HepG2 (cell line): ENCODE measurements around the gene TGM1. TPM values are rescaled to one million over a fixed set of nuclear protein-coding genes. Genes with fewer than 3 reads are reported as not detected.

Source experiments
- ATAC-seq: fragments of 200-7000 bp; cut with Tn5 transposase; 3 replicates; pipeline ENCODE4 v1.9.1; 2020; ENCODE audit warnings: mild to moderate bottlenecking, moderate library complexity
- BruUV-seq: library from RNA; stranded (reverse); fragments of 400-500 nt; replicated peaks from 2 replicates; lab custom pipeline; 2021; lab: Mats Ljungman, UMichigan
- CTCF ChIA-PET: fragments of 300-600 bp; formaldehyde crosslinking; extraction: SDS; loops from one replicate; lab custom pipeline; 2021; ENCODE audit warnings: low total read pairs, inconsistent platforms, low intra/inter-chr PET ratio; lab: Yijun Ruan, JAX
- POLR2A ChIA-PET: fragments of 350-600 bp; sonication (Branson Sonifier 250); formaldehyde crosslinking; loops from one replicate; lab custom pipeline; 2020; ENCODE audit warnings: antibody characterized with exemption, inconsistent platforms; lab: Yijun Ruan, JAX
- DNase-seq: peaks from one replicate; pipeline ENCODE4 v3.0.0-alpha.2; 2015; ENCODE audit warnings: low spot score
- FAIRE-seq: peaks from 3 replicates; lab custom pipeline; 2011; peaks lifted over from hg19 to GRCh38; lab: Jason Lieb, UNC
- H2AFZ ChIP-seq: one replicate; pipeline ENCODE4 v1.6.1; 2011; ENCODE audit warnings: low read length, inconsistent platforms
- H3K27ac ChIP-seq: fragments of 300-600 bp; 3 replicates; pipeline ENCODE4 v1.8.0; 2011; ENCODE audit warnings: mixed run types, mild to moderate bottlenecking, mixed read lengths, low read length, inconsistent platforms; ENCODE audit not compliant: insufficient read depth; ENCODE audit errors: extremely low read length
- H3K27me3 ChIP-seq, 2 experiments: fragments of 200-600 bp in 1 of 2; 2 replicates in 1 of 2; 3 replicates in 1 of 2; pipeline versions ENCODE4 v1.6.0 to v1.8.0; 2011; ENCODE audit warnings: low read length in 2 of 2, mild to moderate bottlenecking in 2 of 2, moderate library complexity in 2 of 2, inconsistent platforms in 1 of 2; ENCODE audit not compliant: insufficient read depth in 2 of 2, control insufficient read depth in 1 of 2
- H3K36me3 ChIP-seq, 2 experiments: fragments of 200-600 bp in 1 of 2; replicated peaks in 1 of 2; 2 replicates in 1 of 2; 3 replicates in 1 of 2; pipeline versions ENCODE4 v1.5.1 to v1.8.0; 2011; ENCODE audit warnings: low read length in 2 of 2, inconsistent platforms in 1 of 2; ENCODE audit not compliant: insufficient read depth in 2 of 2, control insufficient read depth in 1 of 2
- H3K4me1 ChIP-seq: 2 replicates; pipeline ENCODE4 v1.5.1; 2012; ENCODE audit warnings: low read length, inconsistent platforms; ENCODE audit not compliant: insufficient read depth
- H3K4me2 ChIP-seq: 2 replicates; pipeline ENCODE4 v1.6.0; 2011; ENCODE audit warnings: low read depth, low read length, inconsistent platforms
- H3K4me3 ChIP-seq, 3 experiments: fragments of 200-600 bp in 1 of 3; sonication (generic), shearing (Covaris generic) in 1 of 3; replicated peaks in 1 of 3; 2 replicates each; pipeline ENCODE4 v1.5.1; 2011 to 2016; ENCODE audit warnings: low read length in 3 of 3, inconsistent platforms in 2 of 3, low read depth in 2 of 3, mild to moderate bottlenecking in 2 of 3, control low read depth in 1 of 3, mixed read lengths in 1 of 3; ENCODE audit not compliant: insufficient read depth in 1 of 3
- H3K79me2 ChIP-seq: one replicate; pipeline ENCODE4 v1.6.1; 2011; ENCODE audit warnings: low read length, inconsistent platforms; ENCODE audit not compliant: insufficient read depth
- H3K9ac ChIP-seq: 2 replicates; pipeline ENCODE4 v1.6.0; 2011; ENCODE audit warnings: mild to moderate bottlenecking, low read depth, low read length, inconsistent platforms; ENCODE audit not compliant: insufficient read depth
- H3K9me3 ChIP-seq: 2 replicates; pipeline ENCODE4 v1.5.1; 2012; ENCODE audit warnings: mild to moderate bottlenecking, low read length
- H4K20me1 ChIP-seq: 2 replicates; pipeline ENCODE4 v1.6.0; 2011; ENCODE audit warnings: inconsistent platforms, mild to moderate bottlenecking, low read length, moderate library complexity; ENCODE audit not compliant: insufficient read depth
- ATRX ChIP-seq: sonication (generic); formaldehyde crosslinking; IDR thresholded peaks from 2 replicates; pipeline ENCODE4 v1.4.0; 2020; ENCODE audit warnings: missing genetic modification reagents, borderline replicate concordance
- FOXJ3 ChIP-seq: sonication (generic); formaldehyde crosslinking; IDR thresholded peaks from 2 replicates; pipeline ENCODE4 v1.4.0; 2020; ENCODE audit warnings: missing genetic modification reagents, mild to moderate bottlenecking, borderline replicate concordance
- FOXK1 ChIP-seq: sonication (generic); formaldehyde crosslinking; IDR thresholded peaks from 2 replicates; pipeline ENCODE4 v1.4.0; 2020; ENCODE audit warnings: low read depth, missing genetic modification reagents, borderline replicate concordance
- GTF2F1 ChIP-seq: fragments of 150-350 bp; IDR thresholded peaks from 2 replicates; pipeline ENCODE4 v1.6.1; 2014; ENCODE audit warnings: low read length
- HNRNPK ChIP-seq: fragments of 200-400 bp; formaldehyde crosslinking; IDR thresholded peaks from 2 replicates; pipeline ENCODE4 v1.6.1; 2018; ENCODE audit warnings: low read length, low read depth, moderate library complexity, mild to moderate bottlenecking; ENCODE audit not compliant: poor library complexity, severe bottlenecking
- KDM2A ChIP-seq: sonication (generic); formaldehyde crosslinking; IDR thresholded peaks from 2 replicates; pipeline ENCODE4 v1.4.0; 2020; ENCODE audit warnings: low read depth, missing genetic modification reagents, borderline replicate concordance
- MIXL1 ChIP-seq: IDR thresholded peaks from 2 replicates; pipeline ENCODE4 v1.6.1; 2016
- NFKB2 ChIP-seq: sonication (generic); formaldehyde crosslinking; IDR thresholded peaks from 2 replicates; pipeline ENCODE4 v1.4.0; 2020; ENCODE audit warnings: missing genetic modification reagents, borderline replicate concordance
- NKX3-1 ChIP-seq: sonication (generic); formaldehyde crosslinking; IDR thresholded peaks from 2 replicates; pipeline ENCODE4 v1.5.0; 2020; ENCODE audit warnings: missing genetic modification reagents
- RBM39 ChIP-seq: fragments of 200-400 bp; formaldehyde crosslinking; IDR thresholded peaks from one replicate; pipeline ENCODE4 v1.6.1; 2018; ENCODE audit warnings: antibody characterized with exemption, mild to moderate bottlenecking, low read depth, low read length; ENCODE audit not compliant: poor library complexity, severe bottlenecking
- SETDB1 ChIP-seq: sonication (generic); formaldehyde crosslinking; IDR thresholded peaks from 2 replicates; pipeline ENCODE4 v1.5.1; 2020; ENCODE audit warnings: missing genetic modification reagents, mild to moderate bottlenecking, borderline replicate concordance
- THAP7 ChIP-seq: sonication (generic); formaldehyde crosslinking; IDR thresholded peaks from 2 replicates; pipeline ENCODE4 v1.8.1; 2023; ENCODE audit warnings: mild to moderate bottlenecking, missing genetic modification reagents
- WIZ ChIP-seq: sonication (generic); formaldehyde crosslinking; IDR thresholded peaks from 2 replicates; pipeline ENCODE4 v1.5.1; 2020; ENCODE audit warnings: mild to moderate bottlenecking, missing genetic modification reagents
- ZFP37 ChIP-seq: sonication (generic); formaldehyde crosslinking; IDR thresholded peaks from 2 replicates; pipeline ENCODE4 v1.4.0; 2020; ENCODE audit warnings: missing genetic modification reagents, borderline replicate concordance
- ZFP90 ChIP-seq: sonication (generic); formaldehyde crosslinking; IDR thresholded peaks from 2 replicates; pipeline ENCODE4 v1.8.0; 2022; ENCODE audit warnings: missing genetic modification reagents, mild to moderate bottlenecking, inconsistent platforms, borderline replicate concordance
- ZNF20 ChIP-seq: sonication (generic); formaldehyde crosslinking; IDR thresholded peaks from 2 replicates; pipeline ENCODE4 v1.4.0; 2020; ENCODE audit warnings: mild to moderate bottlenecking, moderate library complexity, missing genetic modification reagents
- ZNF280B ChIP-seq: sonication (generic); formaldehyde crosslinking; IDR thresholded peaks from 2 replicates; pipeline ENCODE4 v1.5.0; 2020; ENCODE audit warnings: missing genetic modification reagents, mild to moderate bottlenecking, borderline replicate concordance
- WGBS: methylation state at CpG from one replicate; pipeline ENCODE4 v1.1.6; 2017; ENCODE audit warnings: low lambda C conversion rate; 5-methylcytosine and 5-hydroxymethylcytosine counted together
- in situ Hi-C: cut with HindIII; loops from 2 replicates; pipeline ENCODE4 v1.10.0; 2017; ENCODE audit warnings: low pct_unique_long_range_greater_than_20kb; ENCODE audit not compliant: extremely low pct_ligation_motif_present
- intact Hi-C: fragments of 100-400 bp; cut with micrococcal nuclease; formaldehyde crosslinking; loops from one replicate; pipeline ENCODE4 v1.10.0; 2022; ENCODE audit not compliant: unreplicated experiment
- polyA plus RNA-seq, 8 experiments: library from polyadenylated mRNA; depleted of rRNA in 3 of 8; stranded (reverse) in 7 of 8; unstranded in 1 of 8; fragments of >200 nt; fragmentation: Illumina TruSeq in 4 of 8; extraction: Trizol in 4 of 8; gene quantifications; 2 replicates each; pipeline versions ENCODE4 v1.2.1 to v1.2.3, GENCODE V29; 2011 to 2016; ENCODE audit warnings: low read depth in 4 of 8, missing spikeins in 1 of 8, mixed read lengths in 1 of 8; ENCODE audit not compliant: insufficient read depth in 1 of 8
- total RNA-seq, 5 experiments: library from RNA; depleted of rRNA; stranded (reverse); fragments of >200 nt; fragmentation: Illumina TruSeq; extraction: Trizol; gene quantifications; 2 replicates each; pipeline ENCODE4 v1.2.3, GENCODE V29; 2016; ENCODE audit warnings: low read depth in 1 of 5
- TF ChIP-seq, protein P1 (sequence below): sonication (generic); formaldehyde crosslinking; IDR thresholded peaks from 2 replicates; pipeline ENCODE4 v1.4.0; 2020; ENCODE audit warnings: missing genetic modification reagents, mild to moderate bottlenecking, borderline replicate concordance

The TGM1 gene
- total and polyA plus RNA-seq, 2 of the 13 experiments (the other 11 are each of a cell fraction or from before 2014, with no cell fraction given), result 3.2 to 10.6 TPM

GRCh38 chr14:24213866-24214662 lies 48.9 kb downstream of the TGM1 start:
- ChIA-PET CTCF (interaction anchor here (1.3 to 2.1 kb wide), 2 partner anchors 83 to 85 kb away, joined by 4 to 9 read pairs; partner anchors contain the start of genes DHRS1 and NOP9), POLR2A (interaction anchor here (0.7 to 8.1 kb wide), 49 partner anchors 9 to 1236 kb away, joined by 3 to 230 read pairs (median 8); partner anchors contain the start of genes CBLN3, CIDEB, DCAF11 and DHRS1)
- intact Hi-C loops, result loop anchor here (1.0 kb wide), 3 partner anchors 18 to 73 kb away; partner anchors contain the start of genes EMC9 and IRF9
- no peak for TF ChIP-seq ZFP90 (CRISPR knock-in tag)
- TF ChIP-seq NKX3-1 (CRISPR knock-in tag), result no peak
- no peak for TF ChIP-seq THAP7
- TF ChIP-seq SETDB1, result no peak
- TF ChIP-seq HNRNPK, result no peak
- TF ChIP-seq MIXL1 (CRISPR knock-in tag), result 0 out of 2 replicates have a peak, but pooled peaks have one; percentile 9
- TF ChIP-seq KDM2A (CRISPR knock-in tag), result no peak
- peak; percentile 16; the same call in 1 of the 2 replicates for TF ChIP-seq WIZ (CRISPR knock-in tag)
- no peak for TF ChIP-seq FOXJ3
- TF ChIP-seq NFKB2 (CRISPR knock-in tag), result no peak
- TF ChIP-seq ZNF280B (CRISPR knock-in tag), result no peak
- TF ChIP-seq FOXK1 (CRISPR knock-in tag), result no peak
- no peak for TF ChIP-seq RBM39
- TF ChIP-seq GTF2F1, result no peak
- TF ChIP-seq, protein P1, sequence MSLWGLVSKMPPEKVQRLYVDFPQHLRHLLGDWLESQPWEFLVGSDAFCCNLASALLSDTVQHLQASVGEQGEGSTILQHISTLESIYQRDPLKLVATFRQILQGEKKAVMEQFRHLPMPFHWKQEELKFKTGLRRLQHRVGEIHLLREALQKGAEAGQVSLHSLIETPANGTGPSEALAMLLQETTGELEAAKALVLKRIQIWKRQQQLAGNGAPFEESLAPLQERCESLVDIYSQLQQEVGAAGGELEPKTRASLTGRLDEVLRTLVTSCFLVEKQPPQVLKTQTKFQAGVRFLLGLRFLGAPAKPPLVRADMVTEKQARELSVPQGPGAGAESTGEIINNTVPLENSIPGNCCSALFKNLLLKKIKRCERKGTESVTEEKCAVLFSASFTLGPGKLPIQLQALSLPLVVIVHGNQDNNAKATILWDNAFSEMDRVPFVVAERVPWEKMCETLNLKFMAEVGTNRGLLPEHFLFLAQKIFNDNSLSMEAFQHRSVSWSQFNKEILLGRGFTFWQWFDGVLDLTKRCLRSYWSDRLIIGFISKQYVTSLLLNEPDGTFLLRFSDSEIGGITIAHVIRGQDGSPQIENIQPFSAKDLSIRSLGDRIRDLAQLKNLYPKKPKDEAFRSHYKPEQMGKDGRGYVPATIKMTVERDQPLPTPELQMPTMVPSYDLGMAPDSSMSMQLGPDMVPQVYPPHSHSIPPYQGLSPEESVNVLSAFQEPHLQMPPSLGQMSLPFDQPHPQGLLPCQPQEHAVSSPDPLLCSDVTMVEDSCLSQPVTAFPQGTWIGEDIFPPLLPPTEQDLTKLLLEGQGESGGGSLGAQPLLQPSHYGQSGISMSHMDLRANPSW (CRISPR knock-in tag), result no peak
- 0 out of 2 replicates have a peak, but pooled peaks have one; percentile 84 for TF ChIP-seq ATRX (CRISPR knock-in tag)
- TF ChIP-seq ZFP37 (CRISPR knock-in tag), result no peak
- no peak for TF ChIP-seq ZNF20

More at GRCh38 chr14:24213866-24214662, 48.9 kb downstream of the TGM1 start:
- in situ Hi-C loops, result no loop called here
- peaks cover 39% of the 10 kb centered on the region for H3K4me1 ChIP-seq
- no peaks in the 10 kb centered on the region; a peak in 1 of 5 replicates for H3K27me3 ChIP-seq
- peak; percentile 42 for DNase-seq
- H3K4me2 ChIP-seq, result peak overlapping the region; percentile 93
- H2AFZ ChIP-seq, result peak overlapping the region; percentile 12
- ATAC-seq, result no peak
- H3K9ac ChIP-seq, result peak overlapping the region; percentile 94
- peaks cover 3% of the 10 kb centered on the region for H3K79me2 ChIP-seq
- H4K20me1 ChIP-seq, result no peaks in the 10 kb centered on the region
- peak overlapping the region; percentile 71 to 98 (median 87) for H3K4me3 ChIP-seq
- H3K9me3 ChIP-seq, result no peaks in the 10 kb centered on the region
- WGBS, result 86% methylated on average over 7 of the region's 7 CpGs
- TSS peak; percentile 95 for BruUV-seq
- H3K27ac ChIP-seq, result peak overlapping the region; percentile 85
- peaks cover 20 to 35% of the 10 kb centered on the region in 2 experiments for H3K36me3 ChIP-seq
- no peak for FAIRE-seq
